Thoracic aorta (tissue), 2 donors: ENCODE measurements around the gene RAD9A. TPM values are rescaled to one million over a fixed set of nuclear protein-coding genes. Genes with fewer than 3 reads are reported as not detected.

Source experiments
- ATAC-seq: fragments of 150-250 bp; one replicate; pipeline ENCODE4 v1.8.0; 2017; ENCODE audit warnings: low read depth; ENCODE audit not compliant: insufficient number of reproducible peaks, low FRiP score
- DNase-seq: peaks from one replicate; pipeline ENCODE4 v3.0.0-alpha.2; 2020; ENCODE audit warnings: low spot score
- H3K27ac ChIP-seq, 2 donors: fragments of 200-600 bp; sonication (generic); 1 replicate in 1 of 2; 2 replicates in 1 of 2; pipeline ENCODE4 v1.5.1; 2016; ENCODE audit warnings: mild to moderate bottlenecking in 2 of 2, moderate library complexity in 2 of 2
- H3K27me3 ChIP-seq: fragments of 200-600 bp; sonication (generic); replicated peaks from 2 replicates; pipeline ENCODE4 v1.6.0; 2016; ENCODE audit warnings: mild to moderate bottlenecking; ENCODE audit not compliant: insufficient read depth
- H3K36me3 ChIP-seq: fragments of 200-600 bp; sonication (generic); one replicate; pipeline ENCODE4 v1.5.1; 2016
- H3K4me1 ChIP-seq, 2 donors: fragments of 200-600 bp; sonication (generic); 1 replicate in 1 of 2; 2 replicates in 1 of 2; pipeline versions ENCODE4 v1.5.1 to v1.6.0; 2016; ENCODE audit warnings: low read depth in 2 of 2, mild to moderate bottlenecking in 1 of 2; ENCODE audit not compliant: control insufficient read depth in 1 of 2
- H3K4me3 ChIP-seq: fragments of 200-600 bp; sonication (generic); 2 replicates; pipeline ENCODE4 v1.5.1; 2016; ENCODE audit warnings: mild to moderate bottlenecking
- H3K9me3 ChIP-seq: fragments of 200-600 bp; sonication (generic); 2 replicates; pipeline ENCODE4 v1.5.1; 2016
- CTCF ChIP-seq: fragments of 200-600 bp; sonication (generic); IDR thresholded peaks from one replicate; pipeline ENCODE4 v1.5.1; 2019; ENCODE audit warnings: antibody characterized with exemption
- total RNA-seq, 2 donors: library from RNA; depleted of rRNA; stranded (reverse); fragments of >200 nt; gene quantifications; one replicate each; pipeline versions ENCODE4 v1.1.0 to v1.2.3, GENCODE V29; 2016

The RAD9A gene
- total RNA-seq, 2 donors from 2014 or later: 15.8 to 23.0 TPM

GRCh38 chr11:67371189-67371910 is 20.4 kb upstream of the RAD9A start:
- Histone ChIP-seq H3K27ac (peak overlapping the region; percentile 3 to 92), H3K4me1 (peaks cover 25 to 52% of the 10 kb centered on the region in 2 donors), H3K4me3 (peak overlapping the region; percentile 76), H3K36me3 (no peaks in the 10 kb centered on the region), H3K27me3 (no peaks in the 10 kb centered on the region), H3K9me3 (no peaks in the 10 kb centered on the region)
- DNase-seq (no peak), ATAC-seq (no peak)
- peak; percentile 52 for TF ChIP-seq CTCF

- DNase-seq: no peak
- no peak for ATAC-seq
- no peak for TF ChIP-seq CTCF
- H3K4me3 ChIP-seq: peak overlapping the region; percentile 76
- no peaks in the 10 kb centered on the region for H3K36me3 ChIP-seq
- peaks cover 23 to 47% of the 10 kb centered on the region in 2 donors for H3K4me1 ChIP-seq
- no peaks in the 10 kb centered on the region for H3K9me3 ChIP-seq
- peak overlapping the region; percentile 72 to 92 for H3K27ac ChIP-seq
- H3K27me3 ChIP-seq: no peaks in the 10 kb centered on the region
Observed at GRCh38 chr11:67371911-67372320, 19.9 kb upstream of the RAD9A start.

GRCh38 chr11:67372321-67372992 is 19.3 kb upstream of the RAD9A start:
- H3K27ac ChIP-seq: peak overlapping the region; percentile 92 to 99
- H3K4me3 ChIP-seq: peak overlapping the region; percentile 76
- H3K27me3 ChIP-seq: no peaks in the 10 kb centered on the region
- ATAC-seq (no peak), DNase-seq (no peak)
- no peaks in the 10 kb centered on the region for H3K36me3 ChIP-seq
- no peak for TF ChIP-seq CTCF
- H3K9me3 ChIP-seq: no peaks in the 10 kb centered on the region
- H3K4me1 ChIP-seq: peaks cover 23 to 41% of the 10 kb centered on the region in 2 donors

- H3K27me3 ChIP-seq: no peaks in the 10 kb centered on the region
- peak within 1 kb of the TSS; percentile 92 to 99 for H3K27ac ChIP-seq
- H3K9me3 ChIP-seq: no peaks in the 10 kb centered on the region
- peak within 1 kb of the TSS; percentile 76 for H3K4me3 ChIP-seq
- DNase-seq: no peak
- H3K4me1 ChIP-seq: peaks cover 23 to 39% of the 10 kb centered on the region in 2 donors
- ATAC-seq: no peak
- TF ChIP-seq CTCF: no peak
- H3K36me3 ChIP-seq: no peaks in the 10 kb centered on the region
Observed at GRCh38 chr11:67372993-67373647, 18.7 kb upstream of the RAD9A start, which contains the start of gene CLCF1. Gene CLCF1, minus strand, starts transcription at chr11:67373598. Its CDS starts 59 bp downstream, at chr11:67373539.
